GM18526 (cell line): Measurements from ENCODE around the gene LMO1.

Experiments used
- POLR2A ChIP-seq: IDR thresholded peaks from 3 replicates; pipeline ENCODE4 v1.6.1; 2011; ENCODE audit not compliant: insufficient read length; ENCODE audit errors: extremely low read depth

Gene LMO1

DNA sequence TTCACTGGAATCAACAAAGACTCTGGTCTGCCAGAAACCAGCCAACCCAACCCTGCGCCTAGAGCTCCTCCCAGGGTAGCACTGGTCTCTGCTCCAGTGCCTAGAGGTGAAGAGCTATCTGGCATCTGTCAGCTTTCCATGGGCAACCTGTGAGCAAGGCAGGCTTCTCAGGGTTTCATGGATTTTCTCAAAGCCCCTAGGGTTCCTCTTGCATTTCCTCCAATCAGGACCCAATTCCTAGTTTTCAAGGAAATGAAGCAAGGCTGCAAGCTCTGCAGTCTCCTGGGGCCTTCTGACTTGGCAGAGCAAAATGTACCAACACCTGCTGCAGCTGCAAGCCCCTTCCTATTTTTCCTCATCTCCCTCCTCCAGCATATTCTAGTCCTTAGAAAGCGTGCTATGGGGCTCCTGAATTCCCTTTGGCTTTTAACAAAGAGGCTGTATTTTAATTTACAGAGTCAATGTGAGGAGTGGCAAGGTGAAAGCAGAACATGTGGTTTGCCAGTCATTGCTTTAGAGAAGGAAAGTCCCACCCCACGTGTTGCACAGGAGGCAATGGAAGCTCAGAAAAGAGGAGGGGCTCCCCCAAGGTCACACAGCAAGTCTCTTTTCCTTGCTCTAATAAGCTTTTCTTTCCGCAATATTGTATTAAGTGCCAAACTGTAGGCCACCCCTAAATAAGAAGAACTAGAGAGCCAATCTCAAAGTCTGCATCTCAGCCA is 61.9 kb downstream of the LMO1 start:
- no peak for TF ChIP-seq POLR2A

DNA sequence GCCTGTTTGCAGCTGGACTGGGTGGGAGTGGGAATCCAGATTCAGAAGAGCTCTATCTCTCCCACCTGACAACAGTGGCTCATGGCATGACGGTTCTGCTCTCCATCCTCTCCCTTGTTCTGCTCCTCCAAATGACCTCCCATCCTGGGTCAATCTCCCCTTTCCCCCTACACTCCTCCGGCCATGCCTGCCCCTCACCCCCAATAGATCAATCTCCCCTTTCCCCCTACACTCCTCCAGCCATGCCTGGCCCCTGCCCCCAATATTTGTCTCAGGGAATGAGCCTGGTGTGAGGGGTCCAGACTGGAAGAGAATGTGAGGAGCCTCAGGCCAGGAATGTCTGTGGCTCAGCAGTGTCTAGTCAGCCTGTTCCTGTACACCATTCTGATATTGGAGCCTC is 64.0 kb downstream of the LMO1 start:
- no peak for TF ChIP-seq POLR2A

DNA sequence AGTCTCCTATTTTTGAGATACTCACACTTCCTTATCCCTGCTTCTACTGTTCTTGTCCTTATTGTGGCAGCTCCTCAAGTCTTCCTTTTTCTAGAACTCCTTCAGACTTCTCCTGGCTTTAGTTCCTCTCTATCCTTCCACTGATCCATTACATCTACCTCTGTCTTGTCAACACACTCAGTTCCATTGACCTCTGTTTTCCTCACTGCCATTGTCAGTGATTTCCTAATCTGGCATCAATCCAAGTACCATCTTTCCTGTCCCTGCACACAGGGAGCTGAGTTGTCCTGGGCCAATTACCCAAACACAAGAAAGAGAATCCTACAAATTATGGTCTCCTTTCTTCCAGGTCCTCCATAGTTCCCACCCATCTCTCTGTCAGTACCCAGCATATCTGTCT is 66.9 kb downstream of the LMO1 start:
- TF ChIP-seq POLR2A: no peak

DNA sequence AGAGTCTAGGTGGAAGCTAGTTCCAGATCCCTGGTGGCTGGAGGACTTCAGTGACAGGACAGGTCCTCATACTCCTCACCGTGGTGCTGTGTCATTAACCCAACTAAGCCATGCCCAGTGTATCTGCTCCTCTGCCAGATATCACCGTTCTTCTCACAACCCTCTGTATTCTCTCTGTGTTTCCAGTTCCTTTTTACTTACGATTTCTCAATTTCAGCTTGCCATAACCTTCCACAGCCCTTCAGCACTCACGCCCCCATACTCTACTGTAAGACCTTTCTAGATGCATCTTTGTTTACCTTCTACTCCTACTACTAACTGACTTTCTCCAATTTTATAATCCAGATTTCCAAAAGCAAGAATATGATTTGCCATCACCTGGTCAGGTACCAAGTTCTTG is 68.7 kb downstream of the LMO1 start:
- TF ChIP-seq POLR2A: no peak

- no peak for TF ChIP-seq POLR2A
These were observed 70.8 kb downstream of the LMO1 start for GRCh38 chr11:8192896-8193209.

- TF ChIP-seq POLR2A: no peak
These were observed 71.4 kb downstream of the LMO1 start for GRCh38 chr11:8192016-8192895.

GRCh38 chr11:8190431-8190830 is 73.2 kb downstream of the LMO1 start:
- TF ChIP-seq POLR2A: no peak

GRCh38 chr11:8186429-8186828 is 77.2 kb downstream of the LMO1 start:
- TF ChIP-seq POLR2A: no peak

DNA sequence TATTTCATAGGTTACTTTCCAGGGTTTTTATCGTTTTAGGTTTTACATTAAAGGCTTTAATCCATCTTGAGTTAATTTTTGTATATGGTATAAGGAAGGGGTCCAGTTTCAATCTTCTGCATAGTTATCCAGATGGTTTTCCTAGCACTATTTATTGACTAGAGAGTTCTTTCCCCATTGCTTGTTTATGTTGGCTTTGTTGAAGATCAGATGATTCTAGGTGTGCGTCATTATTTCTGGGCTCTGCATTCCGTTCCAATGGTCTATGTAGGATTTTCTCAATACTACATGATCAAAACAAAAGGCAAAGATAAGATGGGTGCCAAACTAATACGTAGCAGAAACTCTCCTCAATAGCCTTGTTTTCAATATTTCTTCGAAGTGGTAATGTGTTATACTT is 80.6 kb downstream of the LMO1 start:
- TF ChIP-seq POLR2A: no peak

DNA sequence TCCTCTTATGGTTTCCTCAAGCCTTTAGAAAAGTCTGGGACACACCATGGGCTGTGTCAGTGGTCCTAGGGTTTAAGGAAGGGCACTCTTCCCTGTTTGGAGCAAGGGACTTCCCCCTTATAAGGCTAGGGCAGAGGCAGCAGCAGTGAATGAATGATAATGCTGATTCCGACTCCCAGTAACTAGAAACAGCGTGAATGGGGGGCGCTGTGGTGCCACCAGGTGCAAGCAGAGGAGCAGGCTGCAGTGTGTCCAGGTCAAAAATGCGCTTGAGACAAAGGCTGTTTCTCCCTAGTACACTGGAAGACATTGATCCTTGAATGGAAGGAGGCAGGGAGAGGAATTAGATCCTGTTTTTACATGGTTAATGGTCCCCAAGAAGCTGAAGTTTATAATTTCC is 83.2 kb downstream of the LMO1 start:
- no peak for TF ChIP-seq POLR2A

- TF ChIP-seq POLR2A: no peak
These were observed 85.4 kb downstream of the LMO1 start for GRCh38 chr11:8178297-8178696.

GRCh38 chr11:8177136-8177535 is 86.5 kb downstream of the LMO1 start:
- no peak for TF ChIP-seq POLR2A
